MM.1S (cell line): ENCODE results near the gene PEAK1.

Source experiments
- DNase-seq: peaks from one replicate; pipeline ENCODE4 v3.0.0-alpha.2; 2015
- H2AFZ ChIP-seq: fragments of 300-600 bp; sonication (generic); 2 replicates; pipeline ENCODE4 v1.6.0; 2016; ENCODE audit warnings: antibody characterized with exemption, low read length
- H3F3A ChIP-seq: fragments of 300-600 bp; sonication (generic); 2 replicates; pipeline ENCODE4 v1.6.1; 2016; ENCODE audit warnings: mild to moderate bottlenecking, antibody characterized with exemption, low read length, moderate library complexity, mixed read lengths; ENCODE audit not compliant: insufficient read depth
- H3K27ac ChIP-seq: fragments of 300-600 bp; sonication (generic); 2 replicates; pipeline ENCODE4 v1.5.1; 2016; ENCODE audit warnings: mild to moderate bottlenecking, low read length
- H3K27me3 ChIP-seq: fragments of 300-600 bp; sonication (generic); replicated peaks from 2 replicates; pipeline ENCODE4 v1.6.0; 2016; ENCODE audit warnings: low read length; ENCODE audit not compliant: insufficient read depth
- H3K36me3 ChIP-seq: fragments of 300-600 bp; sonication (generic); replicated peaks from 2 replicates; pipeline ENCODE4 v1.6.1; 2016; ENCODE audit warnings: mild to moderate bottlenecking, low read length, mixed read lengths; ENCODE audit not compliant: insufficient read depth
- H3K4me1 ChIP-seq: fragments of 300-600 bp; sonication (generic); 2 replicates; pipeline ENCODE4 v1.6.1; 2016; ENCODE audit warnings: low read length, mixed read lengths
- H3K4me2 ChIP-seq: fragments of 300-600 bp; sonication (generic); 2 replicates; pipeline ENCODE4 v1.6.0; 2016; ENCODE audit warnings: low read depth, low read length
- H3K4me3 ChIP-seq: fragments of 300-600 bp; sonication (generic); 2 replicates; pipeline ENCODE4 v1.5.1; 2016; ENCODE audit warnings: low read length, mixed read lengths
- H3K79me2 ChIP-seq: fragments of 300-600 bp; sonication (generic); 2 replicates; pipeline ENCODE4 v1.6.1; 2016; ENCODE audit warnings: mixed run types, low read length, mixed read lengths
- H3K9ac ChIP-seq: fragments of 300-600 bp; sonication (generic); 2 replicates; pipeline ENCODE4 v1.6.1; 2016; ENCODE audit warnings: low read length, mixed read lengths
- H3K9me2 ChIP-seq: fragments of 300-600 bp; sonication (generic); replicated peaks from 2 replicates; pipeline ENCODE4 v1.6.1; 2016; ENCODE audit warnings: mild to moderate bottlenecking, low read length, mixed read lengths; ENCODE audit not compliant: insufficient read depth
- H3K9me3 ChIP-seq: fragments of 300-600 bp; sonication (generic); replicated peaks from 2 replicates; pipeline ENCODE4 v1.6.1; 2016; ENCODE audit warnings: mild to moderate bottlenecking, low read length, mixed read lengths; ENCODE audit not compliant: insufficient read depth
- H4K20me1 ChIP-seq: fragments of 300-600 bp; sonication (generic); 2 replicates; pipeline ENCODE4 v1.6.1; 2016; ENCODE audit warnings: mild to moderate bottlenecking, low read length, moderate library complexity, mixed read lengths; ENCODE audit not compliant: insufficient read depth
- CTCF ChIP-seq: fragments of 300-600 bp; sonication (generic); IDR thresholded peaks from 2 replicates; pipeline ENCODE4 v1.5.1; 2016; ENCODE audit warnings: antibody characterized with exemption, low read length, mixed read lengths
- EZH2 ChIP-seq: fragments of 300-600 bp; sonication (generic); optimal IDR thresholded peaks from 2 replicates; pipeline ENCODE3; 2017; ENCODE audit warnings: low read depth, mild to moderate bottlenecking, antibody characterized with exemption, low read length, mixed read lengths
- EZH2phosphoT487 ChIP-seq: fragments of 300-600 bp; sonication (generic); IDR thresholded peaks from 2 replicates; pipeline ENCODE4 v1.6.1; 2018; ENCODE audit warnings: antibody characterized with exemption, low read length

PEAK1 gene

GRCh38 chr15:77416954-77417353 lies 3.0 kb downstream of the PEAK1 start:
- DNase-seq: no peak
- Histone ChIP-seq H4K20me1 (0 out of 2 replicates have a peak, but pooled peaks cover 6% of the 10 kb centered on the region), H3K9ac (no peak overlapping the region), H3K9me2 (no peaks in the 10 kb centered on the region), H3K4me1 (peaks cover 15% of the 10 kb centered on the region), H3K36me3 (no peaks in the 10 kb centered on the region), H3K4me3 (no peak overlapping the region), H3F3A (no peaks in the 10 kb centered on the region; the same call in 1 of the 2 replicates), H2AFZ (no peak overlapping the region), H3K27ac (no peak overlapping the region), H3K4me2 (no peak overlapping the region), H3K9me3 (no peaks in the 10 kb centered on the region), H3K79me2 (peaks cover 82% of the 10 kb centered on the region), H3K27me3 (no peaks in the 10 kb centered on the region)
- TF ChIP-seq EZH2: no peak
- TF ChIP-seq CTCF: no peak
- TF ChIP-seq EZH2phosphoT487: no peak

GRCh38 chr15:77416148-77416455 lies 3.8 kb downstream of the PEAK1 start:
- Histone ChIP-seq H3K27ac (no peak overlapping the region), H3K27me3 (no peaks in the 10 kb centered on the region), H3K9ac (no peak overlapping the region), H3F3A (no peaks in the 10 kb centered on the region; the same call in 1 of the 2 replicates), H3K9me2 (no peaks in the 10 kb centered on the region), H3K79me2 (peaks cover 82% of the 10 kb centered on the region), H3K36me3 (no peaks in the 10 kb centered on the region), H3K9me3 (no peaks in the 10 kb centered on the region), H3K4me3 (no peak overlapping the region), H3K4me2 (no peak overlapping the region), H2AFZ (no peak overlapping the region), H4K20me1 (0 out of 2 replicates have a peak, but pooled peaks cover 6% of the 10 kb centered on the region), H3K4me1 (peaks cover 11% of the 10 kb centered on the region)
- DNase-seq: no peak
- TF ChIP-seq CTCF: no peak
- TF ChIP-seq EZH2: no peak
- no peak for TF ChIP-seq EZH2phosphoT487

- no peak for TF ChIP-seq EZH2
- no peak for TF ChIP-seq EZH2phosphoT487
- TF ChIP-seq CTCF: no peak
These were observed 4.3 kb downstream of the PEAK1 start for GRCh38 chr15:77415450-77416147.

More at GRCh38 chr15:77415450-77416147, 4.3 kb downstream of the PEAK1 start:
- Histone ChIP-seq H3K27ac (no peak overlapping the region), H3K36me3 (no peaks in the 10 kb centered on the region), H3K4me1 (peaks cover 14% of the 10 kb centered on the region), H3K79me2 (peaks cover 84% of the 10 kb centered on the region), H4K20me1 (0 out of 2 replicates have a peak, but pooled peaks cover 6% of the 10 kb centered on the region), H3K27me3 (no peaks in the 10 kb centered on the region), H2AFZ (no peak overlapping the region), H3F3A (peaks cover 2% of the 10 kb centered on the region), H3K4me2 (no peak overlapping the region), H3K9ac (no peak overlapping the region), H3K4me3 (no peak overlapping the region), H3K9me2 (no peaks in the 10 kb centered on the region), H3K9me3 (no peaks in the 10 kb centered on the region)
- DNase-seq: no peak
